Measurements from ENCODE around the gene DNA2. TPM values are rescaled to one million over a fixed set of nuclear protein-coding genes. Genes with fewer than 3 reads are reported as not detected.
"Not testable (repeated sequence)": the region's sequence is repeated elsewhere in the genome, so short reads cannot be mapped to it uniquely, and the experiment has no call there.

Gene DNA2
- total RNA-seq, 8 experiments from 2014 or later: 0.66 to 17.3 (median 7.3) TPM

DNA sequence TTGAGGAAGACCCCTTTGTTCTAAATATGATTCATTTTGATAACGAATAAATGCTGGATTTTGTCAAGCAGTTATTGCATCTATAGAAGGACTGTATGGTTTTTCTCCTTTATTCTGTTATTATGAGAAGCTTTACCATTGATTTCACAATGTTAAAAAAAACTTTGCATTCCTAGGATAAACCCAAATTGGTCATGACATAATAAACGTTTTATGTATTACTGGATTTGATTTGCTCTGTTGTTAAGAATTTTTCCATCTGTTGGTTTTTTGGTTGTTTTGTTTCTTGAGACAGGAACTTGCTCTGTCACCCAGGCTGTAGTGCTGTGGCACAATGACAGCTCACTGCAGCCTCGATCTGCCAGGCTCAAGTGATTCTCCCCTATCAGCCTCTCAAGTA lies 2.2 kb upstream of the DNA2 start:
- no peak overlapping the region for H3K27ac ChIP-seq
- no peak overlapping the region for H3K4me3 ChIP-seq
- no peak for ATAC-seq (replicated peaks in 6 of 8)
- 0 to 100% (median 53%) methylated on average over 1 to 3 of the region's 3 CpGs for WGBS, 10 experiments
- in situ Hi-C loops (cut with MboI; ENCODE audit: low pct_unique_long_range_greater_than_20kb in 2 of 9, low sequenced_read_pairs in 9 of 9, unreplicated experiment in 9 of 9): no loop called here
- peaks cover 3 to 4% of the 10 kb centered on the region in 2 donors for H3K4me1 ChIP-seq (replicated peaks in 1 of 2)

DNA sequence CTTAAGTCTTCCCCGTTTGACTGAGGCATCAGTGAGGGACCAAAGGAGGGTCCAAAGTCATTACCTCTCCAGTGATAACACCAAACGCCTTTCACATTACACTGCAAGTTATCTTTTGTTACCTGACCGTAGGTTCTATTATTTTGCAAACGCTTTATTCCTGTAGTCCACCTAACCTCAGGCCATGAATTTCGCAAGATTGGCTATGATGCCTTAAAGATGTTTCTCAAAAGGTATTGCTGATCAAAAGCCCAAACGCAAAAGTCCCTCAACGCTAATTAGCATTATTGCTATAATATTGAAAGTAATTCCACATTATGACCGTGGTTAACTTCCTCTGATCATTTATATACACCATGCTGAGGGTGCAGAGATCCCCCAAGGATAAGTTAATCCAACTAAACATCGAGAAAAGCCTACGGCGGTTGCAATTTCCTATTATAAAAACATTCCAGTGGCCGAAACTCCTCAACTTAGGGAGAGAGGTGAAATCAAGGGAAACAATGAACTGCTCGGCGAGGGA lies 649 bp downstream of the DNA2 start:
- WGBS, 10 experiments: 0 to 3% (median 0%) methylated on average over 4 to 14 of the region's 14 CpGs
- ATAC-seq (replicated peaks in 6 of 8): no peak
- in situ Hi-C loops (cut with MboI; ENCODE audit: low pct_unique_long_range_greater_than_20kb in 2 of 9, low sequenced_read_pairs in 9 of 9, unreplicated experiment in 9 of 9): no loop called here
- H3K27ac ChIP-seq: no peak overlapping the region
- peak overlapping the region; percentile 61 to 100 (median 83) for H3K4me3 ChIP-seq
- H3K4me1 ChIP-seq (replicated peaks in 1 of 2): peaks cover 3 to 4% of the 10 kb centered on the region in 2 donors

- in situ Hi-C loops (cut with MboI; ENCODE audit: low pct_unique_long_range_greater_than_20kb in 2 of 9, low sequenced_read_pairs in 9 of 9, unreplicated experiment in 9 of 9): no loop called here
- H3K4me3 ChIP-seq: peak overlapping the region in 2 of 5 donors; percentile 61 to 79
- peaks cover 3 to 4% of the 10 kb centered on the region in 2 donors for H3K4me1 ChIP-seq (replicated peaks in 1 of 2)
- no peak overlapping the region for H3K27ac ChIP-seq
- WGBS, 10 experiments: 5 to 73% (median 32%) methylated on average over 1 to 6 of the region's 6 CpGs; no CpG with 5 or more reads in 1 of the 10 experiments
- ATAC-seq (replicated peaks in 6 of 8): no peak
Observed at GRCh38 chr10:68470300-68470699, 1.5 kb downstream of the DNA2 start.

- 40 to 100% (median 91%) methylated on average over 1 to 4 of the region's 4 CpGs for WGBS, 10 experiments
- peaks cover 3 to 4% of the 10 kb centered on the region in 2 donors for H3K4me1 ChIP-seq (replicated peaks in 1 of 2)
- in situ Hi-C loops (cut with MboI; ENCODE audit: low pct_unique_long_range_greater_than_20kb in 2 of 9, low sequenced_read_pairs in 9 of 9, unreplicated experiment in 9 of 9): no loop called here
- no peak overlapping the region for H3K27ac ChIP-seq
- no peak for ATAC-seq (replicated peaks in 6 of 8)
- H3K4me3 ChIP-seq: no peak overlapping the region
Observed at GRCh38 chr10:68469838-68470237, 1.9 kb downstream of the DNA2 start.

- H3K4me3 ChIP-seq; H3K4me1 ChIP-seq (replicated peaks in 1 of 2); H3K27ac ChIP-seq; ATAC-seq (replicated peaks in 6 of 8); in situ Hi-C loops (cut with MboI; ENCODE audit: low pct_unique_long_range_greater_than_20kb in 2 of 9, low sequenced_read_pairs in 9 of 9, unreplicated experiment in 9 of 9): not testable (repeated sequence)
- WGBS, 10 experiments: 71 to 100% (median 90%) methylated on average over 1 of the region's 4 CpGs; no CpG with 5 or more reads in 4 of the 10 experiments
Observed at GRCh38 chr10:68464729-68465128, 7.0 kb downstream of the DNA2 start.

DNA sequence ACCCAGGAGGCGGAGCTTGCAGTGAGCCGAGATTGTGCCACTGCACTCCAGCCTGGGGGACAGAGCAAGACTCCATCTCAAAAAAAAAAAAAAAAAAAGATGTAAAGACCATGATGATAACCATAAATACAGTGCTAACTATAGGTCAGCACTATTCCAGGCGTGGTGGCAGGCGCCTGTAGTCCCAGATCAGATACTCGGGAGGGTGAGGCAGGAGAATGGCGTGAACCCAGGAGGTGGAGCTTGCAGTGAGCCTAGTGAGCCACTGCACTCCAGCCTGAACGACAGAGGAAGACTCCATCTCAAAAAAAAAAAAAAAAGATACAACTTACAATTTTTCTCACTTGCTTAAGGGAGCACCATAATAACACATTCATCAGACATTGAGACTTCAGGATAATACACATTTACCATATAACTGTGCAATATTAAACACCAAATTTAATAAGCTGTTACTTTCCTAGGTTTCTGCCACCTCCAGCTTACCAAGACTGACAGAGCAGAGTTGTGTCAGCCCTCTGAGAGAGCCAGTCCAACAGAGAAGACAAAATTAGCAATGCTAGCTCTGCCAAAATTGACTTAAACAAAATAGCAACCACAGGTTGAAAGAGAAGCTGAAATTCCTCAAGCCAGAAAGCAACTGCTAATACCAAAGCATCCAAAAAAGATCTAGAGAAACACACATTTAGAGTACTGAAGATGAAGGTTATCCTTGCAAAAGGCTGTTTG lies 8.2 kb downstream of the DNA2 start:
- in situ Hi-C loops (cut with MboI; ENCODE audit: low pct_unique_long_range_greater_than_20kb in 2 of 9, low sequenced_read_pairs in 9 of 9, unreplicated experiment in 9 of 9): no loop called here
- no peak for ATAC-seq (replicated peaks in 6 of 8)
- WGBS, 10 experiments: 40 to 100% (median 100%) methylated on average over 1 to 3 of the region's 7 CpGs; no CpG with 5 or more reads in 4 of the 10 experiments
- Histone ChIP-seq H3K4me3 (no peak overlapping the region), H3K4me1 (replicated peaks in 1 of 2) (no peaks in the 10 kb centered on the region), H3K27ac (no peak overlapping the region)

GRCh38 chr10:68462536-68462935 lies 9.2 kb downstream of the DNA2 start:
- H3K27ac ChIP-seq: no peak overlapping the region

DNA sequence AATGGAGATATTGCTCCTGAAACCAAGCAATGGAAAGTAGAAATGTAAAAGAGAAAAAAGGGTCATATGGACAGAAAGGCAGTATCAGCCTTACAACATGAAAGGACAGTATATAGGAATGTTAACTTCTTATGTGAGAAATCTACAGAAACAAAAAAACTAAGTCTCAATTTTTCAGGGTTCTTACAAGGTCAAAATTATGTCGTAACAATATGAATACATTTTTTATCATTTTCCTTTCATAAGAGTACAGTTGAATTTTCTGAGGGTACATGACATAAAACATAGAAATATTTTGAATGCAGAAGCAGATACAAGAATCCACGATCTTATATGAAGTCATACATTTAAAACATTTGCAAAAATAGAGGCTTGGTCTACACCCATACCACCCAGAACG lies 10.7 kb downstream of the DNA2 start:
- ATAC-seq (replicated peaks in 6 of 8): no peak
- in situ Hi-C loops (cut with MboI; ENCODE audit: low pct_unique_long_range_greater_than_20kb in 2 of 9, low sequenced_read_pairs in 9 of 9, unreplicated experiment in 9 of 9): no loop called here
- WGBS, 10 experiments: 74 to 100% (median 94%) methylated on average over 1 to 3 of the region's 3 CpGs
- Histone ChIP-seq H3K4me3 (no peak overlapping the region), H3K27ac (no peak overlapping the region), H3K4me1 (replicated peaks in 1 of 2) (no peaks in the 10 kb centered on the region)

More at GRCh38 chr10:68462536-68462935, 9.2 kb downstream of the DNA2 start:
- Histone ChIP-seq H3K4me1 (replicated peaks in 1 of 2) (no peaks in the 10 kb centered on the region), H3K4me3 (no peak overlapping the region)
- WGBS, 10 experiments: 90 to 100% (median 100%) methylated on average over 1 to 2 of the region's 2 CpGs; no CpG with 5 or more reads in 2 of the 10 experiments
- in situ Hi-C loops (cut with MboI; ENCODE audit: low pct_unique_long_range_greater_than_20kb in 2 of 9, low sequenced_read_pairs in 9 of 9, unreplicated experiment in 9 of 9): no loop called here
- no peak for ATAC-seq (replicated peaks in 6 of 8)

DNA sequence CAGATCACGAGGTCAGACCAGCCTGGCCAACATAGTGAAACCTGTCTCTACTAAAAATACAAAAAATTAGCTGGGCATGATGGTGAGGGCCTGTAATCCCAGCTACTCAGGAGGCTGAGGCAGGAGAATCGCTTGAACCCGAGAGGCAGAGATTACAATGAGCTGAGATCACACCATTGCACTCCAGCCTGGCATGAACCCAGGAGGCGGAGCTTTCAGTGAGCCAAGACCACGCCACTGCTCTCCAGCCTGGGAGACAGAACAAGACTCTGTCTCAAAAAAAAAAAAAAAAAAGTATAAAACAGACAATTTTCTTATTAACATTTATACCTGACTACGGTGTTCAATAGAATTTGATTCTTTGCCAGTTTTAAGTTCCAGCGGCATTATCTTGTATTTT lies 22.1 kb downstream of the DNA2 start:
- WGBS, 10 experiments: 76 to 100% (median 93%) methylated on average over 2 to 7 of the region's 7 CpGs; no CpG with 5 or more reads in 2 of the 10 experiments
- H3K27ac ChIP-seq; ATAC-seq (replicated peaks in 6 of 8); in situ Hi-C loops (cut with MboI; ENCODE audit: low pct_unique_long_range_greater_than_20kb in 2 of 9, low sequenced_read_pairs in 9 of 9, unreplicated experiment in 9 of 9); H3K4me1 ChIP-seq (replicated peaks in 1 of 2); H3K4me3 ChIP-seq: not testable (repeated sequence)

DNA sequence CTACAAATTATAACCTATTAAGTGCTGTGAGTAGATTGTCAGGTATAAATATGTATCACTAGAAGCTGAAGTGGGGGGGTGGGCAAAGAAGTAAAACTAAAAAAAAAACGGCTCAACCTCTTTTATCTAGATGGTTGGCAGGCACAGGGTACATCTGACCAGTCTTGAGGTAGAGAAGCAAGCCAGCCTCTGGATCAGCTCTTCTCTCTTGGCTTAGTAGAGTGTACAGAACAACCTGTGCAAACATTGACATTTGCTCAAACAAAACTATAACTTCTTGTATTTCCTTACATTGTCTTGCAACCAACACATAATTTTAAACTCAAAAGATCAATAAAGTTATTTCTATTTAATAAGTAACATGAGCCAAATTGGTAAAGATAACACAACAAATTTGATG lies 25.6 kb downstream of the DNA2 start:
- in situ Hi-C loops (cut with MboI; ENCODE audit: low pct_unique_long_range_greater_than_20kb in 2 of 9, low sequenced_read_pairs in 9 of 9, unreplicated experiment in 9 of 9): no loop called here
- no peak for ATAC-seq (replicated peaks in 6 of 8)
- Histone ChIP-seq H3K27ac (no peak overlapping the region), H3K4me1 (replicated peaks in 1 of 2) (no peaks in the 10 kb centered on the region), H3K4me3 (no peak overlapping the region)
- WGBS, 10 experiments: 20 to 100% (median 100%) methylated on average over 1 of the region's 1 CpG; no CpG with 5 or more reads in 5 of the 10 experiments

- Histone ChIP-seq H3K4me1 (replicated peaks in 1 of 2) (no peaks in the 10 kb centered on the region), H3K27ac (no peak overlapping the region), H3K4me3 (no peak overlapping the region)
- in situ Hi-C loops (cut with MboI; ENCODE audit: low pct_unique_long_range_greater_than_20kb in 2 of 9, low sequenced_read_pairs in 9 of 9, unreplicated experiment in 9 of 9): no loop called here
- 17 to 100% (median 100%) methylated on average over 1 to 2 of the region's 2 CpGs; no CpG with 5 or more reads in 2 of the 10 experiments for WGBS, 10 experiments
- no peak for ATAC-seq (replicated peaks in 6 of 8)
Observed at GRCh38 chr10:68442971-68443370, 28.8 kb downstream of the DNA2 start.

GRCh38 chr10:68440898-68441297 lies 30.9 kb downstream of the DNA2 start:
- in situ Hi-C loops (cut with MboI; ENCODE audit: low pct_unique_long_range_greater_than_20kb in 2 of 9, low sequenced_read_pairs in 9 of 9, unreplicated experiment in 9 of 9): no loop called here
- no peak overlapping the region for H3K27ac ChIP-seq
- H3K4me1 ChIP-seq (replicated peaks in 1 of 2): no peaks in the 10 kb centered on the region
- WGBS, 10 experiments: 79 to 100% (median 100%) methylated on average over 1 to 3 of the region's 3 CpGs; no CpG with 5 or more reads in 1 of the 10 experiments
- ATAC-seq (replicated peaks in 6 of 8): no peak
- no peak overlapping the region for H3K4me3 ChIP-seq

- no peak overlapping the region for H3K27ac ChIP-seq
- in situ Hi-C loops (cut with MboI; ENCODE audit: low pct_unique_long_range_greater_than_20kb in 2 of 9, low sequenced_read_pairs in 9 of 9, unreplicated experiment in 9 of 9): no loop called here
Observed at GRCh38 chr10:68435803-68436202, 36.0 kb downstream of the DNA2 start.

GRCh38 chr10:68434657-68435056 lies 37.1 kb downstream of the DNA2 start:
- in situ Hi-C loops (cut with MboI; ENCODE audit: low pct_unique_long_range_greater_than_20kb in 2 of 9, low sequenced_read_pairs in 9 of 9, unreplicated experiment in 9 of 9): no loop called here
- 80 to 100% (median 94%) methylated on average over 1 to 4 of the region's 4 CpGs; no CpG with 5 or more reads in 2 of the 10 experiments for WGBS, 10 experiments
- no peak overlapping the region for H3K27ac ChIP-seq
- peak in 1 of 8 experiments; percentile 33 for ATAC-seq (replicated peaks in 6 of 8)
- no peak overlapping the region for H3K4me3 ChIP-seq
- no peaks in the 10 kb centered on the region for H3K4me1 ChIP-seq (replicated peaks in 1 of 2)

More at GRCh38 chr10:68435803-68436202, 36.0 kb downstream of the DNA2 start:
- Histone ChIP-seq H3K4me1 (replicated peaks in 1 of 2) (no peaks in the 10 kb centered on the region), H3K4me3 (no peak overlapping the region)
- peak in 1 of 8 experiments; percentile 26 for ATAC-seq (replicated peaks in 6 of 8)

All from motor neuron (in vitro differentiated cells).